Stimulated activated CD8-positive, alpha-beta memory T cell treated with anti-CD3 and anti-CD28 coated beads, Interleukin-12 subunit alpha, Interleukin-12 subunit beta, amount 100 ng/mL, for 1 hour (primary cell): ENCODE results near the gene PITX3.
"Not testable (repeated sequence)": the region's sequence is repeated elsewhere in the genome, so short reads cannot be mapped to it uniquely, and the experiment has no call there.

Source experiments
- DNase-seq: peaks from one replicate; pipeline ENCODE4 v3.0.0-alpha.2; 2020; ENCODE audit warnings: low read depth

The PITX3 gene

GRCh38 chr10:102225646-102226541, 15.4 kb downstream of the PITX3 start, which contains the start of gene ELOVL3:
ELOVL3 (plus strand) TSS chr10:102226299; CDS start chr10:102226549, 250 bp downstream.
- peak; percentile 70 for DNase-seq

GRCh38 chr10:102222797-102223196, 18.5 kb downstream of the PITX3 start:
- no peak for DNase-seq

DNA sequence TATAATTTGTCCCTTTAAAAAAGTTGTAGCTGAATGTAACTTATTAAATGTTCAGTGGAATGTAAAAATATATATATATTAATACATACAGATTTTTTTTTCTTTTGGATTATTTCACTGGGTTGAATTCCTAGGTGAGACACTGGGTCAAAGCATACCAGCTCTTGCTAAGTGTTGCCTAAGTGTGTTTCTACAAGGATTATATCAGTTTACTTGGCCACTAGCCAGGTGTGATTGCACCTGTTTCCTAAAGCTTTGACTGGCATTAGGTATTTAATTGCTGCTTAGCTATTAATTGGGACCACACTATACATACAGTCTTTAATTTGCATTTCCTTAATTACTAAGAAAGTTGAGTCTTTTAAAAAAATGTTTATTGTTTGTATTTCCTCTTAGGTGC, 20.7 kb downstream of the PITX3 start:
- no peak for DNase-seq

DNA sequence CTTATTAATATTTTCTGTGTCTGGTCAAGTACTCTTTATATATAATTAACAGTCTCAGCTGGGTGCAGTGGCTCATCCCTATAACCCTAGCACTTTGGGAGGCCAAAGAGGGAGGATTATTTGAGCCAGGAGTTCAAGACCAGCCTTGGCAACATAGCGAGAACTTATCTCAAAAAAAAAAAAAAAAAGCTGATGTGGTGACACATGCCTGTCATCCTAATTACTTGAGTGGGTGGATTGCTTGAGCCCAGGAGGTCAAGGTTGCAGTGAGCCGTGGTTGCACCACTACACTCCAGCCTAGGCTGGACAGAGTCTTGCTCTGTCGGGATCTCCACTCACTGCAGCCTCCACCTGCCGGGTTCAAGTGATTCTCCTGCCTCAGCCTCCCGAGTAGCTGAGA, 21.9 kb downstream of the PITX3 start:
- no peak for DNase-seq

GRCh38 chr10:102213599-102213998, 27.7 kb downstream of the PITX3 start:
- DNase-seq: not testable (repeated sequence)

- DNase-seq: no peak
Measured at GRCh38 chr10:102211615-102212299, 29.6 kb downstream of the PITX3 start.

DNA sequence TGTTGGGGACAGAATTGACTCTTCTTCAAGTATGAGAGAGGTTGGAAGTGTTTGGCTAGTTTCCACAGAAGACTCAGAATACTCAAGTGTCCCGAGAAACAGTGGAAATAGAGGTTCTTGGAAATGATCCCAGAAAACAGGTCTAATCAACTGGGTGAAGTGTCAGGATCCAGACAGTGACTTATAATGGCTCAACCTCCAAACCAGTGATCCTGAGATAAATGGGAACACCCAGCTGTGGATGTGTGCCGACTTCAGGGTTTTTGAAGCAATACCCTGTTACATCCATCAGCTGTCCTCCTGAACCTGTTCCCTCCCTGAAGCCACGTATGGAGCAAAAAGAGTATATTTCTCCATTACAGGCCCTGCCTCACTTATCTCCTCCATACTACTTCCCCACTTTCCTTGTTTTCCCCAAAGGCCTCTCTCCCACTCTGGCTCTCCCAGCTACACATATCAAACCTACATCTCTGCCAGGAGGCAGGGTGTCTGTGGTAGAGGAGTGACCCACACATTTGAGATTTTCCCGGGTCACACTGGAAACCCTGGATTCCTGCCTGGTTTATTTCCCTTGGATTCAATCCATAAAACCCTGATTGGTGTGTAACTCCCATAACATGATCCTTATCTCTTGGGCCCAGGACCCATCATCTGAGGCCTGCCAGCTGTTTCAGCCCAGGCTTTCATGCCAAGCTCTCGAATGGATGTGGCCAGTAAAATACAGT, 32.8 kb downstream of the PITX3 start:
- DNase-seq: no peak

GRCh38 chr10:102202386-102202785, 38.9 kb downstream of the PITX3 start:
- no peak for DNase-seq

DNA sequence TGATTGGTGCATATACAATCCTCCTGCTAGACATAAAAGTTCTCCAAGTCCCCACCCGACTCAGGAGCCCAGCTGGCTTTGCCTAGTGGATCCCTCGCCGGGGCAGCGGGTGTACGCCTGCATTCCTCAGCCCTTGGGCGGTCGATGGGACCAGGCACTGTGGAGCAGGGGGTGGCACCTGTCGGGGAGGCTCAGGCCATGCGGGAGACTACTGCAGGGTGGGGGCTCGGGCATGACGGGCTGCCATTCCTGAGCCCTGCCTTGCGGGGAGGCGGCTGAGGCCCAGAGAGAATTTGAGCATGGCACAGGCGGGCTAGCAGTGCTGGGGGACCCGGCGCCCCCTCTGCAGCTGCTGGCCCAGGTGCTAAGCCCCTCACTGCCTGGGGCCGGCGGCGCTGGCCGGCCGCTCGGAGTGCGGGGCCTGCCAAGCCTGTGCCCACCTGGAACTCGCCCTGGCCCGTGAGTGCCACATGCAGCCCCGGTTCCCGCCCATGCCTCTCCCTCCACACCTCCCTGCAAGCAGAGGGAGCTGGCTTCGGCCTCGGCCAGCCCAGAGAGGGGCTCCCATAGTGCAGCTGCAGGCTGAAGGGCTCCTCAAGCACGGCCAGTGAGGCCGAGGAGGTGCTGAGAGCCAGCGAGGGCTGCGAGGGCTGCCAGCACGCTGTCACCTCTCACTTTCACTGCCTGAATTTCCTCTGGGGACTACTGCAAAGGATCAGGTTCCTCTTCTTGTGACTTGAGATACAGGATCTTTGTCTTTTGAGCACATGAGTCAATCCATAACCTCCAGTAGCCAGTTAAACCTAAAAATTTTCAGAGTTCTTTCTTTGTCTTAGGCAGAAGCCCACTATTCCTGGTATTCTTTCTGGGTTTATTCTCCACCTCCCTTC, 40.3 kb downstream of the PITX3 start:
- DNase-seq: no peak

GRCh38 chr10:102198027-102198426, 43.3 kb downstream of the PITX3 start:
- no peak for DNase-seq

GRCh38 chr10:102196893-102197292, 44.4 kb downstream of the PITX3 start:
- DNase-seq: no peak

- no peak for DNase-seq
Measured at GRCh38 chr10:102195296-102195870, 45.9 kb downstream of the PITX3 start.

DNA sequence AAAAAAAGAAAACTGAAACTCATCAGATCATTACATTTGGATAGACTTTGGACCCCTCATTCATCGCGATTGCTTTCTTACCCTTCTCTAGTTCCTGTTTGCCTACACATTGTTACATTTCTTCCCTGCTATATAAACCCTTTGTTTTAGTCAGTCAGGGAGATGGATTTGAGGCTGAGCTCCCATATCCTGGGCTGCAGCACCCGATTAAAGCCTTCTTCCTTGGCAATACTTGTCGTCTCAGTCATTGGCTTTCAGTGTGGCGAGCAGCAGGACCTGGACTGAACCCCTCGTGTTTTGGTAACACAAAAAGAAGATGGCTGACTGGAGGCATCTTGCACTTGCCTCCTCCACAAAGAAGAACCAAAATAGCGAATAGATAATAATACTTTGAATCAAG, 49.4 kb downstream of the PITX3 start:
- DNase-seq: no peak

GRCh38 chr10:102188941-102189898, 52.1 kb downstream of the PITX3 start:
- not testable (repeated sequence) for DNase-seq

DNA sequence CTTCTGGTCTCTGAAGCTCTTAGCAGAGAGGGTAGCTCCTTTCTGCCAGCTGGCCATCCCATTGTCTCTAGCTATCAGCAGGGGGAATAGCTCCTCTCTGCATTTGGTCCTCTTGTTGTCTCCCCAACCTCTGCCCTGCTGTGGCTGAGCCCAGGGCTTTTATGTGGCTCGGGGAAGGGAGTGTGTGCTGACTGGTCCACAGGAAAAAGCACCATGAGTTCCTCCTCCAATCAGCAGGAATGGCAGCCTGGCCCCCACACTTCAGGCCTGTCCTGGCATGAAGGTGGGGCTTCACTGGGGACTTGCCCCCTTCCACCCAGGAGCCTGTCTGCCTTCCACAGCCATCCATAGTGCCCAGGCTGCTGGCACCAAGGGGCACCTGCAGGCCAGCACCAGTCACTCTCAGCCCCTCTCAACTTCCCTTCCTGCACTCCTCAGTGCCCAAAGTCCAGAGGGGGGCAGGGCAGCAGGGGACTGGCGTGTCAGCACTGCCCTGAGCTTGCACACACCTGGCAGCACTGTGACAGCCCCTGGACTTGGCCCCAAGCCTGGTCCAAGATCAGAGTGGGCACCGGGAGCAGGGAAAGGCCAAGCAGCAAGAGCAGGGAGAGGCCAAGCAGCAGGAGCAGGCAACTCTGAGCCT, 52.9 kb downstream of the PITX3 start:
- no peak for DNase-seq

GRCh38 chr10:102185811-102186527, 55.3 kb downstream of the PITX3 start:
- DNase-seq: no peak

GRCh38 chr10:102185272-102185671, 56.0 kb downstream of the PITX3 start:
- no peak for DNase-seq

- DNase-seq: no peak
Measured at GRCh38 chr10:102184606-102185005, 56.7 kb downstream of the PITX3 start.
